Esophagus squamous epithelium (tissue), 4 donors: ENCODE data around the gene NUCB1.
"Not testable (repeated sequence)": the region's sequence is repeated elsewhere in the genome, so short reads cannot be mapped to it uniquely, and the experiment has no call there.

Experiments
- CTCF ChIP-seq, 6 experiments: fragments of 450-650 bp in 4 of 6; fragments of 200-600 bp in 2 of 6; sonication (generic) in 2 of 6; IDR thresholded peaks; one replicate each; pipeline ENCODE4 v1.5.1; 2016 to 2019; ENCODE audit warnings: antibody characterized with exemption in 6 of 6, mild to moderate bottlenecking in 4 of 6, moderate library complexity in 4 of 6
- POLR2A ChIP-seq, 4 donors: fragments of 450-650 bp; IDR thresholded peaks; one replicate each; pipeline ENCODE4 v1.6.1; 2017; ENCODE audit warnings: antibody characterized with exemption in 4 of 4, mild to moderate bottlenecking in 4 of 4, moderate library complexity in 3 of 4

- not testable (repeated sequence) for TF ChIP-seq CTCF, POLR2A (IDR thresholded peaks at IDR 0.05)
These were observed 27.6 kb downstream of the NUCB1 start for GRCh38 chr19:48927692-48928091.
